ENCODE measurements around the gene HNRNPA2B1. TPM values are rescaled to one million over a fixed set of nuclear protein-coding genes. Genes with fewer than 3 reads are reported as not detected.

HNRNPA2B1 gene
- total and polyA plus RNA-seq, 8 donors: 84.7 to 464 (median 165) TPM

DNA sequence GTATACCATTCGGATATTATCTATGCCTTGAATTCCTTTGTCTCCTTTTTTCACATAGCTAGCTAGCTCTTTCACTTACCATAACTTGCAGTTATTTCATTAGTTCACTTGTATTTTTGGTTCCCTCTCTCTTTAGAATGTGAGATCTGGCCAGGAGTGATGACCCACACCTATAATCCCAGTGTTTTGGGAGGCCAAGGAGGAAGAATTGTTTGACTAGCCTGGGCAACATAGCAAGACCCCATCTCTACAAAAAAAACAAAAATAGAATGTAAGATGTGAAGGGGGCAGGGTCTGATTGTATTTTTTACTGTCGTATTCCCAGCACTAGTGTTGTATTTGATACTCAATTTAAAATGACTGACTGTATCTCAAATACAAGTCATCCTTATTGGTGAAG is 28.9 kb downstream of the HNRNPA2B1 start:
- H3K4me1 ChIP-seq: peaks cover 0 to 10% (median 6%) of the 10 kb centered on the region in 3 donors
- 95 to 96% methylated on average over 2 of the region's 2 CpGs for WGBS, 2 donors
- no peak for DNase-seq
- no peak for FAIRE-seq
- no peaks in the 10 kb centered on the region for H3K36me3 ChIP-seq
- H3K27ac ChIP-seq: no peak overlapping the region
- no peak overlapping the region for H3K4me3 ChIP-seq
- H3K27me3 ChIP-seq: no peaks in the 10 kb centered on the region
- ATAC-seq: no peak
- TF ChIP-seq, protein P1, sequence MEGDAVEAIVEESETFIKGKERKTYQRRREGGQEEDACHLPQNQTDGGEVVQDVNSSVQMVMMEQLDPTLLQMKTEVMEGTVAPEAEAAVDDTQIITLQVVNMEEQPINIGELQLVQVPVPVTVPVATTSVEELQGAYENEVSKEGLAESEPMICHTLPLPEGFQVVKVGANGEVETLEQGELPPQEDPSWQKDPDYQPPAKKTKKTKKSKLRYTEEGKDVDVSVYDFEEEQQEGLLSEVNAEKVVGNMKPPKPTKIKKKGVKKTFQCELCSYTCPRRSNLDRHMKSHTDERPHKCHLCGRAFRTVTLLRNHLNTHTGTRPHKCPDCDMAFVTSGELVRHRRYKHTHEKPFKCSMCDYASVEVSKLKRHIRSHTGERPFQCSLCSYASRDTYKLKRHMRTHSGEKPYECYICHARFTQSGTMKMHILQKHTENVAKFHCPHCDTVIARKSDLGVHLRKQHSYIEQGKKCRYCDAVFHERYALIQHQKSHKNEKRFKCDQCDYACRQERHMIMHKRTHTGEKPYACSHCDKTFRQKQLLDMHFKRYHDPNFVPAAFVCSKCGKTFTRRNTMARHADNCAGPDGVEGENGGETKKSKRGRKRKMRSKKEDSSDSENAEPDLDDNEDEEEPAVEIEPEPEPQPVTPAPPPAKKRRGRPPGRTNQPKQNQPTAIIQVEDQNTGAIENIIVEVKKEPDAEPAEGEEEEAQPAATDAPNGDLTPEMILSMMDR (IDR thresholded peaks at IDR 0.05): no peak
- intact Hi-C loops (cut with DNase I): no loop called here
- H3K9me3 ChIP-seq: no peaks in the 10 kb centered on the region

DNA sequence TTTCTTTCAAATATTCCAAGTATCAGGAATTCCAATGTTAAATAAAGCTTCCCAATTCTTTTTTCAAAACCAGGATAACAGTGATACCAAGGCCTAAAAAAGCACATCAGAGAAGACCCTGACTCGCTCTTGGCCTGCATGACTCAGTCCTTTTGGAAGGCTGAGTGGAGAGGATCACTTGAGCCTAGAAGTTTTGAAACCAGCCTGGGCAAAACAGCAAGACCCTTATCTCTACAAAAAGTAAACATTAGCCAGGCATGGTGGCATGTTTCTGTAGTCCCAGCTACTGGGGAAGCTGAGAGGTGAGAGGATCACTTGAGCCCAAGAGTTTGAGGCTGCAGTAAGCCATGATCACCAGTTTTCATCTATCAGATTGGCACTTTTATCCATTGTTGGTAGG is 29.9 kb downstream of the HNRNPA2B1 start:
- peak in 2 of 4 donors; percentile 38 to 45 for ATAC-seq
- FAIRE-seq: no peak
- peaks cover 0 to 11% (median 6%) of the 10 kb centered on the region in 3 donors for H3K4me1 ChIP-seq
- 93 to 97% methylated on average over 1 of the region's 1 CpG for WGBS, 2 donors
- no peak for DNase-seq
- no peaks in the 10 kb centered on the region for H3K27me3 ChIP-seq
- H3K9me3 ChIP-seq: no peaks in the 10 kb centered on the region
- intact Hi-C loops (cut with DNase I): no loop called here
- TF ChIP-seq, protein P1 (IDR thresholded peaks at IDR 0.05): no peak
- H3K36me3 ChIP-seq: no peaks in the 10 kb centered on the region
- no peak overlapping the region for H3K4me3 ChIP-seq
- no peak overlapping the region for H3K27ac ChIP-seq

DNA sequence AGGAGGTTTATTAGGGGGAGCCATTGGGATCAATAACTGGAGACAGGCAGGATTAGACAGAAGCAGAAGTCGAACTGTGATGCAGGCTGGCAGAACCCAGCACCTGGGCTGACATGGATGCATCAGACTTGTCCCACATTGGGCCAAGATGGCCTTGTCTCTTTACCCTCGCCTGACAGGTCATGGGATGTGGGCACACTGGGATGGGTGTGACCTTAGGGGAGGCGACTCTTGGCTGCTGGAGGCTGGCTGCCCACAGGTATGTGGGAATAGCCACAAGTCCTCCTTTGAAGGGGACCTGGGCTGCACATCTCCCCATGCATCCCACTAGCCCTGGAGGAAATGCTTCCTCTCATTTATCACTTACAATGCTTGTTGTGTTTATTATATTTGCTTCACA is 31.3 kb downstream of the HNRNPA2B1 start:
- no peak for ATAC-seq

DNA sequence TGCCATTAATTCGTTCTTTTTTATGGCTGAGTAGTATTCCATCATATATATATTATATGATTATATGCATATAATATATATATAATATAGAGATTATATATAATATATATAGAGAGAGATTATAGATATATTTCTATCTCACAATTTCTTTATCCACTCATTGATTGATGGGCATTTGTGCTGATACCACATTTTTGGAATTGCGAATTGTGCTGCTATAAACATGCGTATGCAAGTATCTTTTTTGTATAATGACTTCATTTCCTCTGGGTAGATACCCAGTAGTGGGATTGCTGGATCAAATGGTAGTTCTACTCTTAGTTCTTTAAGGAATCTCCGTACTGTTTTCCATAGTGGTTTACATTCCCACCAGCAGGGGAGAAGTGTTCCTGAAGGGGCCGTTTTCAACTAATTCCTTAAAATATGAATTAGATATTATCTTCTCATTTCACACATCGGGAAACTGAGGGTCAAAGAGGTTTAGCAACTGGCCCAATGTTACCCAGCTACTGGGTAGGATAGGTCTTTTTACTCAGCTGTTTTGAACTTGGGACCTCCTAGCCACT is 32.0 kb downstream of the HNRNPA2B1 start:
- 92% methylated on average over 6 of the region's 6 CpGs for WGBS, 2 donors
- FAIRE-seq: no peak
- TF ChIP-seq, protein P1 (IDR thresholded peaks at IDR 0.05): no peak
- ATAC-seq: no peak
- Histone ChIP-seq H3K4me3 (no peak overlapping the region), H3K27me3 (no peaks in the 10 kb centered on the region), H3K36me3 (no peaks in the 10 kb centered on the region), H3K4me1 (peaks cover 0 to 11% (median 6%) of the 10 kb centered on the region in 3 donors), H3K27ac (no peak overlapping the region), H3K9me3 (no peaks in the 10 kb centered on the region)
- DNase-seq: no peak
- intact Hi-C loops (cut with DNase I): no loop called here

More for the DNA sequence above, 31.3 kb downstream of the HNRNPA2B1 start:
- Histone ChIP-seq H3K36me3 (no peaks in the 10 kb centered on the region), H3K4me1 (peaks cover 0 to 11% (median 6%) of the 10 kb centered on the region in 3 donors), H3K27ac (no peak overlapping the region), H3K27me3 (no peaks in the 10 kb centered on the region), H3K4me3 (no peak overlapping the region), H3K9me3 (no peaks in the 10 kb centered on the region)
- TF ChIP-seq, protein P1 (IDR thresholded peaks at IDR 0.05): no peak
- FAIRE-seq: no peak
- no peak for DNase-seq
- intact Hi-C loops (cut with DNase I): no loop called here
- 87 to 89% methylated on average over 3 of the region's 3 CpGs for WGBS, 2 donors

DNA sequence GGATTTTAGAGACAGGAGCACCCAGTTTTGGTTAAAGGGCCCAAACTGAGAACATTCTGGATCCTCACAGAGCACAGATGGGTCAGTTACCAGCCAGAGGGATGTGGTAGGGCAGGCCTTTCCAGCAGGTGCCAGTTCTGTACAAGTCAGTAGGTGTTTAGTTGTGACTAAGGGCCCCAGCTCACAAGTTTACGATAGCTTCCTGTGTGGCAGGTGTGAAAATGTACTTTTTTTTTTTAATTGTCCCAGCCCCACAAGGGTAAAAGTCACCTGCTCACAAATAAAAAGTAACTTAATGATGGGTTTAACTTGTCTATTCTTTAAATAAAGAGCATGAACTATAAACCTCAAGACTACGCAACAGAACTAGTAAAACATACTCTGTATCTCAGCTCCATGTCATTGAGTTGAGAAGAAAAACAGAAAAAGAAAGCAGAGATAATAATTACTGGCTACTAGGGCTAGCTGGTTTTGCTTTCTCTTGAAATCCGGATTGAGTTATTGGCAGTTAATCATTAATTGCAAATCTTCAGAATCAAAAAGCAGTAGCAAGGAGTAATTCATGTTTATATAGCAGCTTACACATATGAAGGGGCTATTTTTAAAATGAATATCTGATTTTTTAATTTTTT is 33.1 kb downstream of the HNRNPA2B1 start:
- TF ChIP-seq, protein P1 (IDR thresholded peaks at IDR 0.05): no peak
- Histone ChIP-seq H3K4me3 (no peak overlapping the region), H3K4me1 (peaks cover 0 to 11% (median 6%) of the 10 kb centered on the region in 3 donors), H3K36me3 (no peaks in the 10 kb centered on the region), H3K9me3 (no peaks in the 10 kb centered on the region), H3K27ac (no peak overlapping the region), H3K27me3 (no peaks in the 10 kb centered on the region)
- ATAC-seq (peak; percentile 50 to 81 (median 70)), FAIRE-seq (no peak), DNase-seq (no peak)
- WGBS, 2 donors: 46 to 50% methylated on average over 3 of the region's 3 CpGs
- intact Hi-C loops (cut with DNase I): no loop called here

Measured in pancreas (tissue), 10 donors.